Vagina (tissue), 2 donors: ENCODE data around the gene PNPLA1.

ENCODE experiments used
- CTCF ChIP-seq, 3 experiments: fragments of 450-650 bp in 2 of 3; fragments of 200-600 bp in 1 of 3; sonication (generic) in 1 of 3; IDR thresholded peaks; one replicate each; pipeline ENCODE4 v1.5.1; 2017 to 2019; ENCODE audit warnings: antibody characterized with exemption in 3 of 3, mild to moderate bottlenecking in 2 of 3, moderate library complexity in 2 of 3
- POLR2A ChIP-seq, 2 donors: fragments of 450-650 bp; IDR thresholded peaks; one replicate each; pipeline ENCODE4 v1.6.1; 2017; ENCODE audit warnings: antibody characterized with exemption in 2 of 2, mild to moderate bottlenecking in 2 of 2, moderate library complexity in 2 of 2

GRCh38 chr6:36306375-36306774, 36.5 kb downstream of the PNPLA1 start:
- TF ChIP-seq CTCF (IDR thresholded peaks at IDR 0.05) (no peak), POLR2A (IDR thresholded peaks at IDR 0.05) (no peak)
